Testis (tissue), 3 donors: ENCODE results near the gene WDR33. TPM values are rescaled to one million over a fixed set of nuclear protein-coding genes. Genes with fewer than 3 reads are reported as not detected.

Source experiments
- DNase-seq: peaks from one replicate; pipeline ENCODE4 v3.0.0-alpha.2; 2019
- H3K27ac ChIP-seq, 2 donors: fragments of 200-600 bp; sonication (generic); one replicate each; pipeline ENCODE4 v1.5.1; 2019
- H3K27me3 ChIP-seq: fragments of 200-600 bp; sonication (generic); one replicate; pipeline ENCODE4 v1.5.1; 2019
- H3K36me3 ChIP-seq: fragments of 200-600 bp; sonication (generic); one replicate; pipeline ENCODE4 v1.5.1; 2017; ENCODE audit warnings: low read depth; ENCODE audit errors: missing control alignments
- H3K4me1 ChIP-seq: fragments of 200-600 bp; sonication (generic); one replicate; pipeline ENCODE4 v1.5.1; 2019
- H3K4me3 ChIP-seq, 2 donors: fragments of 200-600 bp; sonication (generic); one replicate each; pipeline ENCODE4 v1.5.1; 2017 to 2019
- H3K9me3 ChIP-seq: fragments of 200-600 bp; sonication (generic); one replicate; pipeline ENCODE4 v1.5.1; 2017
- CTCF ChIP-seq, 3 experiments: fragments of 450-650 bp in 2 of 3; fragments of 200-600 bp in 1 of 3; sonication (generic) in 1 of 3; IDR thresholded peaks; one replicate each; pipeline ENCODE4 v1.5.1; 2016 to 2019; ENCODE audit warnings: antibody characterized with exemption in 3 of 3, mild to moderate bottlenecking in 2 of 3, moderate library complexity in 1 of 3
- POLR2A ChIP-seq: fragments of 450-650 bp; IDR thresholded peaks from one replicate; pipeline ENCODE4 v1.6.1; 2017; ENCODE audit warnings: antibody characterized with exemption, mild to moderate bottlenecking, moderate library complexity
- WGBS, 2 donors: methylation state at CpG; one replicate each; pipeline ENCODE4 v1.1.5; 2018; 5-methylcytosine and 5-hydroxymethylcytosine counted together
- intact Hi-C: fragments of 100-400 bp; cut with DNase I; formaldehyde crosslinking; loops from one replicate; pipeline ENCODE4 v1.15.1; 2023; ENCODE audit warnings: low total_unique reads
- polyA plus RNA-seq: library from polyadenylated mRNA; stranded (reverse); fragments of 350-450 nt; fragmentation: Illumina TruSeq; extraction: RNeasy Lipid Tissue Mini Kit (QIAGEN cat#74804); gene quantifications from one replicate; pipeline ENCODE4 v1.2.3, GENCODE V29; 2014; ENCODE audit warnings: low read depth, low replicate concordance; ENCODE audit not compliant: insufficient read depth
- total RNA-seq, 2 donors: library from RNA; depleted of rRNA; stranded (reverse); fragments of >200 nt; gene quantifications; one replicate each; pipeline ENCODE4 v1.2.3, GENCODE V29; 2016

Gene WDR33
- total and polyA plus RNA-seq, 3 donors from 2014 or later, result 57.4 to 65.8 (median 62.1) TPM

GRCh38 chr2:127654084-127654837, 156.7 kb downstream of the WDR33 start:
- H3K27ac ChIP-seq, result no peak overlapping the region
- WGBS, 2 donors, result 90 to 96% methylated on average over 9 to 24 of the region's 24 CpGs
- H3K9me3 ChIP-seq, result no peaks in the 10 kb centered on the region
- H3K36me3 ChIP-seq, result no peaks in the 10 kb centered on the region
- DNase-seq, result no peak
- no peak overlapping the region for H3K4me3 ChIP-seq
- intact Hi-C loops, result no loop called here
- TF ChIP-seq CTCF (IDR thresholded peaks at IDR 0.05) (no peak), POLR2A (no peak)
- no peaks in the 10 kb centered on the region for H3K27me3 ChIP-seq
- H3K4me1 ChIP-seq, result peaks cover 22% of the 10 kb centered on the region

- 85 to 93% methylated on average over 16 of the region's 16 CpGs for WGBS, 2 donors
- no peaks in the 10 kb centered on the region for H3K27me3 ChIP-seq
- H3K9me3 ChIP-seq, result no peaks in the 10 kb centered on the region
- H3K27ac ChIP-seq, result peak overlapping the region in 1 of 2 donors; percentile 56
- no peak overlapping the region for H3K4me3 ChIP-seq
- TF ChIP-seq CTCF (IDR thresholded peaks at IDR 0.05) (no peak), POLR2A (no peak)
- H3K4me1 ChIP-seq, result peaks cover 20% of the 10 kb centered on the region
- no peak for DNase-seq
- H3K36me3 ChIP-seq, result no peaks in the 10 kb centered on the region
- intact Hi-C loops, result no loop called here
These were observed 157.4 kb downstream of the WDR33 start for GRCh38 chr2:127653421-127654083.

- no peak for DNase-seq
- Histone ChIP-seq H3K4me3 (no peak overlapping the region), H3K36me3 (no peaks in the 10 kb centered on the region), H3K27ac (peak overlapping the region in 1 of 2 donors; percentile 56), H3K9me3 (no peaks in the 10 kb centered on the region), H3K4me1 (peaks cover 20% of the 10 kb centered on the region), H3K27me3 (no peaks in the 10 kb centered on the region)
- intact Hi-C loops, result no loop called here
- TF ChIP-seq CTCF (IDR thresholded peaks at IDR 0.05) (no peak), POLR2A (no peak)
- 80% methylated on average over 21 to 25 of the region's 25 CpGs for WGBS, 2 donors
These were observed 158.1 kb downstream of the WDR33 start for GRCh38 chr2:127652786-127653357.

- intact Hi-C loops, result no loop called here
- H3K27ac ChIP-seq, result peak overlapping the region; percentile 0 to 71
These were observed 158.9 kb downstream of the WDR33 start for GRCh38 chr2:127651971-127652550.

More at GRCh38 chr2:127651971-127652550, 158.9 kb downstream of the WDR33 start:
- Histone ChIP-seq H3K9me3 (no peaks in the 10 kb centered on the region), H3K36me3 (no peaks in the 10 kb centered on the region), H3K27me3 (no peaks in the 10 kb centered on the region), H3K4me3 (no peak overlapping the region), H3K4me1 (peaks cover 20% of the 10 kb centered on the region)
- WGBS, 2 donors, result 62 to 68% methylated on average over 11 to 14 of the region's 14 CpGs
- DNase-seq, result peak; percentile 84
- TF ChIP-seq POLR2A (no peak), CTCF (IDR thresholded peaks at IDR 0.05) (no peak)
